Mucosa of rectum (tissue), 2 donors: ENCODE measurements around the gene ORC5.

ENCODE experiments used
- H3K27ac ChIP-seq, 2 donors: one replicate each; pipeline ENCODE4 v1.7.0; 2013; ENCODE audit warnings: inconsistent platforms in 2 of 2, low read depth in 2 of 2, low read length in 2 of 2
- H3K27me3 ChIP-seq, 2 donors: one replicate each; pipeline ENCODE4 v1.7.0; 2013; ENCODE audit warnings: low read length in 2 of 2; ENCODE audit not compliant: control insufficient read depth in 2 of 2, insufficient read depth in 2 of 2
- H3K36me3 ChIP-seq, 2 donors: one replicate each; pipeline ENCODE4 v1.7.0; 2013; ENCODE audit warnings: low read length in 2 of 2; ENCODE audit not compliant: control insufficient read depth in 2 of 2, insufficient read depth in 2 of 2
- H3K4me1 ChIP-seq, 2 donors: one replicate each; pipeline ENCODE4 v1.7.0; 2013; ENCODE audit warnings: low read length in 2 of 2, mild to moderate bottlenecking in 1 of 2; ENCODE audit not compliant: control insufficient read depth in 2 of 2, insufficient read depth in 2 of 2
- H3K4me3 ChIP-seq, 2 donors: one replicate each; pipeline ENCODE4 v1.7.0; 2013; ENCODE audit warnings: low read length in 2 of 2
- H3K9ac ChIP-seq, 2 donors: one replicate each; pipeline ENCODE4 v1.7.0; 2013; ENCODE audit warnings: low read length in 2 of 2, low read depth in 1 of 2, mild to moderate bottlenecking in 1 of 2
- H3K9me3 ChIP-seq, 2 donors: one replicate each; pipeline ENCODE4 v1.7.0; 2013; ENCODE audit warnings: low read length in 2 of 2; ENCODE audit not compliant: control insufficient read depth in 2 of 2
- donor health status: healthy.
- donor health status: Normal muscosa, but diverticular disease.

The ORC5 gene

DNA sequence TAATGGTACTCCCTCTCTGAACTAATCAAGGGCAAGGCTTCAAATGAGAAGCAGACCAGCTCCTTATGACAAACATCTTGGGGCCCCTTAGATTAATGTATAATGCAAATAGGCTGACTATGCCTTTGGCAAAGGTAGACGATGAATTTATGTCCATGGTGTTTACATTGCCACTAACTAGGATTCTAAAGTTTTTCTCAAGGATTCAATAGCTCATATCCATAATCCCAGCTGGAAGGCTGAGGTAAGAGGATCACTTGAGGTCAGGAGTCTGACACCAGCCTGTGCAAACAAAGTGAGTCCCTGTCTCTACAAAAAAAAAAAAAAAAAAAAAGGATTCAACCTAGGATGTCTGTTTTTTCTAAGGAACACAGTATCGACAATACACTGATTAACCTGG, 96.5 kb downstream of the ORC5 start:
- Histone ChIP-seq H3K36me3 (no peaks in the 10 kb centered on the region), H3K9ac (no peak overlapping the region), H3K4me3 (no peak overlapping the region), H3K27ac (no peak overlapping the region), H3K4me1 (no peaks in the 10 kb centered on the region), H3K9me3 (no peaks in the 10 kb centered on the region), H3K27me3 (no peaks in the 10 kb centered on the region)

DNA sequence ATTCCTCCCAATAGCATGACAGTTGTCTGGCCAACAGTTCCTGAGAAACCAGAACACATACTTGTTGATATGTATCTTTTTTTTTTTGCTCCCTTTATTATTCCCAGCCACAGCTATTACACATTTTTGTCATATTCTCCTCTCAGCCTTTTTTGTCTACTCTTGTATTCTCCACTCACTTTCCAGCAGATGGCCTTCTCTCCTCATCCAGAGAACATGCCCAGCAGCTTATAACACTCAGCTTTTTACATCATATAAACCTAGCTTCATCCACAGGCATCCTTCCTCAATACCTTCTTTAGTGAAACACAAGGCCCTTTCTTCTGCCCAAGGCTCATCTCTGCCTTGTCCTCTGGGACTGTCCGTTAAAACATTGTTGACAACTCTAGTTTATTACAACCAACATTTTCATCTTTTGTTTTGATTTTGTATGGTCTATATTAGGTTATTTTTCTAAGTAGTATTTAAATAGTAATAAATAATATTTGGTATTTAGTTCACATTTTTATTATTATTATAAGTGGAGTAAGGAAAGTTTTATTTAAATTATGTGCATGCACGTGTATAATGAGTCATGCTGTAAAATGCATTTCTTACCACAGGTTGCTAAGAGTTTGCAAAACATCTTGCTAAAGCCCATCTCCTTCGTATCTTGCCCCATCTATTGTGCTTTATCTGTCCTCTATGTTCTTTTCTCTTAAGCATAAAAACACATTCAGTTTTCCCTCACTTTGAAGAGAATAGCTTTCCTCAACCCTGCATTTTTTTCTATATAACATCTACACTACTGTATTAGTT, 101.5 kb downstream of the ORC5 start:
- H3K36me3 ChIP-seq: no peaks in the 10 kb centered on the region
- H3K9ac ChIP-seq: no peak overlapping the region
- no peaks in the 10 kb centered on the region for H3K9me3 ChIP-seq
- H3K27me3 ChIP-seq: no peaks in the 10 kb centered on the region
- no peak overlapping the region for H3K4me3 ChIP-seq
- H3K27ac ChIP-seq: no peak overlapping the region
- no peaks in the 10 kb centered on the region for H3K4me1 ChIP-seq

DNA sequence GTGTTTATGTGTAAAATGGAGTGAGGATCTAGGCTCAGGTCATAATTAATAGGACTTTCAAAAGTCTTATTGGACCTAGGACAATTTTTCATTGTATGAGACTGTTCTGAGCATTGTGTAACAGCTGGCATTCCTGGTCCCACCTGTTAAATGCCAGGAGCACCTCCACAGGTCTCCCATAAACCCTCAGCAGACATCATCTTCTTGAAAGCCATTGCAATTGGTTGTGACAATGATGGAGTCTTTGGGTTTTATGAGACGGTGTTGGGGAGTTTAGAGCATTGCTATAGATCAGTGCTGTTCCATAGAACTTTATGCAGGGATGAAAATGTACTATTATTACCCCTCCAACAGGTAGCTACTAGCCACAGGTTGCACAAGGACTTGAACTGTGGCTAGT, 108.9 kb downstream of the ORC5 start:
- Histone ChIP-seq H3K4me3 (no peak overlapping the region), H3K9ac (no peak overlapping the region), H3K36me3 (no peaks in the 10 kb centered on the region), H3K4me1 (no peaks in the 10 kb centered on the region), H3K27me3 (no peaks in the 10 kb centered on the region), H3K9me3 (no peaks in the 10 kb centered on the region), H3K27ac (no peak overlapping the region)

DNA sequence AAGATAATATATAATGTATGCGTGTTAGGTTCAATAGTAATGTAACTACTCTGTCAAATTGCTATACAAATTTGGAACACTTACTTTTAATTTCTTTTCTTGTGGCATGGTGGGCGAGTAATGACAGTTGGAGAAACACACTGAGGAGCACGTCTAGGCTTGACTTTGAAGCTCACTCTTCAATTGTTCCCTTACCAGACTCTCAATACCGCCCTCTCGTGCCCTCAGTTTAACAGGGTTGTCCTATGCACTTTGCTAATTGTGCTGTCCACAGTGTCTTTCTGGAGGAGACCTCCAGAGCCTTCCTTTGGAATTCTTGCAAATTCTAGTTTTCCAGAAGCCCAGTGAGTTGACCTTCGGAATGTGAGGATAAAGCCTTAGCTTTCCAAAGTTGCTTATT, 111.1 kb downstream of the ORC5 start:
- Histone ChIP-seq H3K27me3 (peaks cover 2 to 4% of the 10 kb centered on the region in 2 donors), H3K4me1 (no peaks in the 10 kb centered on the region), H3K9me3 (no peaks in the 10 kb centered on the region), H3K4me3 (no peak overlapping the region), H3K9ac (no peak overlapping the region), H3K36me3 (no peaks in the 10 kb centered on the region), H3K27ac (no peak overlapping the region)

DNA sequence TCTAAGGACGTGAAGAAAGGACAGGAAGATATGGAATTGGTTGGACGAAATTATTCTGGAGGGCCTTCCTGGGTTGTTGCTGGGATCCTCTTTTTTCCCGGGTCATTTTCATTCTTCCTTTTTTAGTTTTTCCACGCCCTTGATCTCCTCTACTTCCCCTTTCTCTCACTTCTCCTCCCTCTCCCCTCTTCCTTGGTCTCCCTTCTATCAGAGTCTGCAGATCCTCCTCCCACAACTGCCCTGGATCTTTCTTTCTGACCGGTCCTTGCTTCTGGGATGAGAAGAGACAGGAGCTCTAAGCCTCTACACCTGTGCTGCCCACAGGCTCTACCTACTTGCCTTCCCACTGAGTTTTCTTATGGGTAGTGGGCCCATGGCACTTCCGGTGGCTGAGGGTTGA, 114.7 kb downstream of the ORC5 start:
- no peak overlapping the region for H3K4me3 ChIP-seq
- no peaks in the 10 kb centered on the region for H3K36me3 ChIP-seq
- no peaks in the 10 kb centered on the region for H3K9me3 ChIP-seq
- peaks cover 2 to 4% of the 10 kb centered on the region in 2 donors for H3K27me3 ChIP-seq
- H3K4me1 ChIP-seq: no peaks in the 10 kb centered on the region
- H3K27ac ChIP-seq: no peak overlapping the region
- no peak overlapping the region for H3K9ac ChIP-seq

DNA sequence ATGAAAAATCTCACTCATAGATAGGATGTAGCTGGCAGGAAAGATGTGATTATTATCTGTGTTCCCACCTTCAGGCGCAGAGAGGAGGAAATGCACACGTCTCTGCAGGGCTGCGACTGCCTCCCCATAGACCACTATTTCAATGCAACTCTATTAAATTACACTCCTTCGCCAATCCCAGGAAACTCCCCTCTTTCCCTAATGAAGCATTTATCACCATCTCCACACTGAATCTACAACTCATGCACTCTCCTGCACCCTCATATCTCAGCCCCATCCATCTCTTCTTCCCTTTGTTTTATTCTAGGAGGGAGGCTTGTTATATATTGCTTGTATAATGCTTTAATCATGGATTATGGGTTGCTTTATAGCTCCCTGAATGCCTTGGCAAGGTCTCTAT, 116.6 kb downstream of the ORC5 start:
- Histone ChIP-seq H3K27ac (no peak overlapping the region), H3K9me3 (no peaks in the 10 kb centered on the region), H3K4me3 (no peak overlapping the region), H3K27me3 (peaks cover 2 to 4% of the 10 kb centered on the region in 2 donors), H3K9ac (no peak overlapping the region), H3K4me1 (no peaks in the 10 kb centered on the region), H3K36me3 (no peaks in the 10 kb centered on the region)

DNA sequence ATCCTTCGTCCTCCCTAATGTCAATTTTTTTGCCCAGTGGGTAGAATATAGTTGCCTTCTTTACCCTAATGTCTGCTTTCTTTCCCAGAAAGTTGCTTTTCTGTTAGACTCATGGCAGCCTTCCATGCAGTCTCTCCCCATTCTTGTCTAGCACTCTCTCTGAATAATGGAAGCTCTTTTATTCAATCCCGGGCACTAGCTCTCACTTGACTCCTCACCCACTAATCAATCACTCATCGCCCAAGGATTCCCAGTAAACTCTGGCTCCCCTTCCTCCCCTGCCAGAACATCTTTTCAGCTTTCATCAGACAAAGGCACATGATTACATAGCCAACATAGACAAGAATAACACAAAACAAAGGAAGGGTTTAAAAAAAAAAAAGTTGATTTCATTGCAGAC, 118.2 kb downstream of the ORC5 start:
- Histone ChIP-seq H3K4me3 (no peak overlapping the region), H3K27ac (no peak overlapping the region), H3K27me3 (peaks cover 2 to 4% of the 10 kb centered on the region in 2 donors), H3K36me3 (no peaks in the 10 kb centered on the region), H3K4me1 (no peaks in the 10 kb centered on the region), H3K9me3 (no peaks in the 10 kb centered on the region), H3K9ac (no peak overlapping the region)

DNA sequence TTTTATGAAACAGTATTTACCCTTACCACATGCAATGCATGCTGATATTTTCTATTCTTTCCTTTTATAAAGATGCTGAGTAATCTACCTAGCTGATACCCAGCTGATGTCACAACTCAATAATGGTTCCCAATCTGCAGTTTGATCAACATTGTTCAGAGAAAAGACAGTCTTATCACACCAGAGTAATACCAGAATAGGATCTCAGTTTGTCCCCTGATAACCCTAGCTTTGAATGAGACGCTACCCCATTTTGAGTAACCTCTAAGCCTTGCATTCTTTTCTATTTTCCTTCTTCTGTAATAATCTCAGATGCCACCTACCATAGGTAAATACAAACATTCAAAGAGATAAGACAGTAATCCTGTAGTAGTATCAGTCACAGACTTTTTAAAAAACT, 118.8 kb downstream of the ORC5 start:
- no peaks in the 10 kb centered on the region for H3K9me3 ChIP-seq
- peaks cover 2 to 4% of the 10 kb centered on the region in 2 donors for H3K27me3 ChIP-seq
- H3K36me3 ChIP-seq: no peaks in the 10 kb centered on the region
- no peak overlapping the region for H3K4me3 ChIP-seq
- no peaks in the 10 kb centered on the region for H3K4me1 ChIP-seq
- no peak overlapping the region for H3K27ac ChIP-seq
- no peak overlapping the region for H3K9ac ChIP-seq
